HG02840 (cell line): ENCODE measurements around the gene CRYBG3.

ENCODE experiments used
- ATAC-seq: cut with Tn5 transposase; IDR thresholded peaks from one replicate; pipeline ENCODE4 v1.9.1; 2021; ENCODE audit warnings: mild to moderate bottlenecking, moderate library complexity, moderate number of reproducible peaks; ENCODE audit not compliant: unreplicated experiment, low FRiP score

CRYBG3 gene

GRCh38 chr3:97821774-97822358 lies at the start of gene CRYBG3:
Gene CRYBG3, plus strand, starts transcription at chr3:97822011. Its CDS starts 196 bp downstream, at chr3:97822207.
- ATAC-seq: peak; percentile 99

GRCh38 chr3:97772926-97773325 lies 48.9 kb upstream of the CRYBG3 start:
- no peak for ATAC-seq

- ATAC-seq: no peak
Measured at GRCh38 chr3:97778152-97778551, 43.7 kb upstream of the CRYBG3 start.

- no peak for ATAC-seq
Measured at GRCh38 chr3:97793420-97794019, 28.3 kb upstream of the CRYBG3 start.

- ATAC-seq: no peak
Measured at GRCh38 chr3:97795951-97796350, 25.9 kb upstream of the CRYBG3 start.

GRCh38 chr3:97804471-97804870 lies 17.3 kb upstream of the CRYBG3 start:
- no peak for ATAC-seq

- no peak for ATAC-seq
Measured at GRCh38 chr3:97810779-97811390, 10.9 kb upstream of the CRYBG3 start.

- no peak for ATAC-seq
Measured at GRCh38 chr3:97815149-97815917, 6.5 kb upstream of the CRYBG3 start.

- no peak for ATAC-seq
Measured at GRCh38 chr3:97816811-97817210, 5.0 kb upstream of the CRYBG3 start.

- ATAC-seq: no peak
Measured at GRCh38 chr3:97817965-97818364, 3.8 kb upstream of the CRYBG3 start.

- ATAC-seq: no peak
Measured at GRCh38 chr3:97820780-97821179, 1.0 kb upstream of the CRYBG3 start.

- peak; percentile 51 for ATAC-seq
Measured at GRCh38 chr3:97821287-97821773, 481 bp upstream of the CRYBG3 start.

GRCh38 chr3:97822359-97822775 lies 556 bp downstream of the CRYBG3 start:
- ATAC-seq: peak; percentile 28

GRCh38 chr3:97823046-97824004 lies 1.5 kb downstream of the CRYBG3 start:
- no peak for ATAC-seq

GRCh38 chr3:97825101-97825500 lies 3.3 kb downstream of the CRYBG3 start:
- ATAC-seq: no peak

- ATAC-seq: no peak
Measured at GRCh38 chr3:97827741-97828471, 6.1 kb downstream of the CRYBG3 start.

- no peak for ATAC-seq
Measured at GRCh38 chr3:97829198-97829597, 7.4 kb downstream of the CRYBG3 start.

GRCh38 chr3:97830638-97831037 lies 8.8 kb downstream of the CRYBG3 start:
- ATAC-seq: no peak

- ATAC-seq: no peak
Measured at GRCh38 chr3:97831140-97831539, 9.3 kb downstream of the CRYBG3 start.
